HCT116 (cell line): ENCODE data around the gene SUN5. TPM values are rescaled to one million over a fixed set of nuclear protein-coding genes. Genes with fewer than 3 reads are reported as not detected.

Source experiments
- ATAC-seq: fragments of 200-7000 bp; cut with Tn5 transposase; 2 replicates; pipeline ENCODE4 v1.9.1; 2020; ENCODE audit warnings: mild to moderate bottlenecking, moderate library complexity
- BruUV-seq: library from RNA; stranded (reverse); fragments of 400-500 nt; replicated peaks from 2 replicates; lab custom pipeline; 2021; lab: Mats Ljungman, UMichigan
- CTCF ChIA-PET: fragments of 300-600 bp; sonication (Branson Sonifier 250); formaldehyde crosslinking; loops from one replicate; lab custom pipeline; 2021; ENCODE audit warnings: antibody characterized with exemption; lab: Charles Lee
- POLR2A ChIA-PET: fragments of 300-600, 350-600 bp; sonication (Branson Sonifier 250); formaldehyde crosslinking; loops from one replicate; lab custom pipeline; 2021; ENCODE audit warnings: antibody characterized with exemption; lab: Charles Lee
- RAD21 ChIA-PET, 2 experiments: fragments of 300-600 bp; sonication (Branson Sonifier 250); formaldehyde crosslinking; loops; one replicate each; lab custom pipeline; 2023; ENCODE audit warnings: low total read pairs in 2 of 2; ENCODE audit not compliant: uncharacterized antibody in 2 of 2, unreplicated experiment in 2 of 2, low non-redundant PET in 1 of 2; lab: Charles Lee
- DNase-seq: peaks from one replicate; pipeline ENCODE4 v3.0.0-alpha.2; 2010; ENCODE audit warnings: low read depth, low spot score
- H2AFZ ChIP-seq: fragments of 200-600 bp; shearing (Covaris generic), sonication (generic); 2 replicates; pipeline ENCODE4 v1.6.1; 2017; ENCODE audit warnings: low read depth, mixed run types, mixed read lengths, antibody characterized with exemption, low read length; ENCODE audit not compliant: poor library complexity, severe bottlenecking
- H3K27ac ChIP-seq: 2 replicates; pipeline ENCODE4 v1.5.1; 2012; ENCODE audit warnings: low read depth, low read length
- H3K27me3 ChIP-seq: fragments of 200-600 bp; sonication (generic); 2 replicates; pipeline ENCODE4 v1.6.1; 2016; ENCODE audit warnings: mixed run types, low read length, mixed read lengths; ENCODE audit not compliant: insufficient read depth
- H3K36me3 ChIP-seq, 2 experiments: fragments of 200-500 bp in 1 of 2; fragments of 200-600 bp in 1 of 2; sonication (Bioruptor generic) in 1 of 2; sonication (generic) in 1 of 2; 2 replicates each; pipeline versions ENCODE4 v1.5.1 to v1.6.1; 2014 to 2016; ENCODE audit warnings: low read length in 2 of 2, inconsistent platforms in 1 of 2, mixed read lengths in 1 of 2, mixed run types in 1 of 2; ENCODE audit not compliant: insufficient read depth in 2 of 2, control insufficient read depth in 1 of 2
- H3K4me1 ChIP-seq, 2 experiments: fragments of 200-600 bp in 1 of 2; sonication (generic) in 1 of 2; 2 replicates each; pipeline versions ENCODE4 v1.5.1 to v1.6.1; 2012 to 2017; ENCODE audit warnings: low read length in 2 of 2, inconsistent platforms in 1 of 2, mild to moderate bottlenecking in 1 of 2, mixed read lengths in 1 of 2, mixed run types in 1 of 2, moderate library complexity in 1 of 2; ENCODE audit not compliant: insufficient read depth in 2 of 2, control insufficient read depth in 1 of 2
- H3K4me2 ChIP-seq: fragments of 200-600 bp; sonication (generic); 2 replicates; pipeline ENCODE4 v1.6.1; 2017; ENCODE audit warnings: mixed run types, low read length, mixed read lengths
- H3K4me3 ChIP-seq, 2 experiments: fragments of 200-600 bp in 1 of 2; sonication (generic) in 1 of 2; replicated peaks in 1 of 2; 2 replicates each; pipeline ENCODE4 v1.5.1; 2011 to 2016; ENCODE audit warnings: low read length in 2 of 2, control low read depth in 1 of 2, low read depth in 1 of 2, mild to moderate bottlenecking in 1 of 2, mixed read lengths in 1 of 2, mixed run types in 1 of 2
- H3K79me2 ChIP-seq: fragments of 200-600 bp; sonication (generic); 2 replicates; pipeline ENCODE4 v1.6.1; 2017; ENCODE audit warnings: mild to moderate bottlenecking, mixed run types, low read length, moderate library complexity, mixed read lengths; ENCODE audit not compliant: insufficient read depth
- H3K9ac ChIP-seq: fragments of 200-600 bp; sonication (generic); 2 replicates; pipeline ENCODE4 v1.6.1; 2016; ENCODE audit warnings: low read length, mixed read lengths
- H3K9me2 ChIP-seq: fragments of 200-600 bp; sonication (generic), shearing (Covaris generic); 2 replicates; pipeline ENCODE4 v1.6.1; 2017; ENCODE audit warnings: mixed run types, mild to moderate bottlenecking, moderate library complexity; ENCODE audit not compliant: insufficient read depth
- H3K9me3 ChIP-seq, 2 experiments: fragments of 200-500 bp in 1 of 2; fragments of 200-600 bp in 1 of 2; sonication (Bioruptor generic) in 1 of 2; sonication (generic) in 1 of 2; 2 replicates each; pipeline ENCODE4 v1.6.1; 2014 to 2017; ENCODE audit warnings: low read length in 2 of 2, mixed read lengths in 2 of 2, inconsistent platforms in 1 of 2, low read depth in 1 of 2, mild to moderate bottlenecking in 1 of 2, mixed run types in 1 of 2, moderate library complexity in 1 of 2; ENCODE audit not compliant: control insufficient read depth in 1 of 2, insufficient read depth in 1 of 2
- H4K20me1 ChIP-seq: fragments of 200-600 bp; sonication (generic), shearing (Covaris generic); 2 replicates; pipeline ENCODE4 v1.6.1; 2017; ENCODE audit warnings: mixed run types, mild to moderate bottlenecking, moderate library complexity; ENCODE audit not compliant: insufficient read depth
- ATF3 ChIP-seq: IDR thresholded peaks from 2 replicates; pipeline ENCODE4 v1.6.1; 2012
- EZH2phosphoT487 ChIP-seq: fragments of 200-600 bp; IDR thresholded peaks from 2 replicates; pipeline ENCODE4 v1.6.1; 2018; ENCODE audit warnings: antibody characterized with exemption, borderline replicate concordance
- JUND ChIP-seq: IDR thresholded peaks from 2 replicates; pipeline ENCODE4 v1.6.1; 2012
- MAX ChIP-seq: IDR thresholded peaks from 2 replicates; pipeline ENCODE4 v1.6.1; 2012
- POLR2AphosphoS5 ChIP-seq: IDR thresholded peaks from 2 replicates; pipeline ENCODE4 v1.6.1; 2011; ENCODE audit warnings: mild to moderate bottlenecking, low read depth, low read length, moderate library complexity
- SIN3A ChIP-seq: IDR thresholded peaks from 2 replicates; pipeline ENCODE4 v1.6.1; 2012; ENCODE audit warnings: low read depth
- SRF ChIP-seq: IDR thresholded peaks from 2 replicates; pipeline ENCODE4 v1.6.1; 2012; ENCODE audit warnings: low read depth
- ZBTB33 ChIP-seq: IDR thresholded peaks from 2 replicates; pipeline ENCODE4 v1.6.1; 2011; ENCODE audit warnings: mild to moderate bottlenecking, low read length, moderate library complexity; ENCODE audit not compliant: insufficient replicate concordance; ENCODE audit errors: extremely low read depth
- intact Hi-C: fragments of 100-400 bp; cut with micrococcal nuclease; formaldehyde crosslinking; loops from 2 replicates; pipeline ENCODE4 v1.10.0; 2022
- total RNA-seq: library from RNA; stranded (reverse); gene quantifications from one replicate; pipeline ENCODE4 v1.2.1, GENCODE V29; 2021; ENCODE audit not compliant: unreplicated experiment

Gene SUN5
- total RNA-seq, 1 experiment from 2014 or later = not detected

GRCh38 chr20:32969356-32970114 is 34.7 kb downstream of the SUN5 start:
- Histone ChIP-seq H3K27me3 (no peaks in the 10 kb centered on the region), H3K4me2 (no peak overlapping the region), H3K79me2 (no peaks in the 10 kb centered on the region), H3K9ac (no peak overlapping the region), H3K36me3 (no peaks in the 10 kb centered on the region), H3K9me2 (no peaks in the 10 kb centered on the region), H2AFZ (no peak overlapping the region), H4K20me1 (no peaks in the 10 kb centered on the region), H3K27ac (no peak overlapping the region), H3K4me3 (no peak overlapping the region), H3K4me1 (no peaks in the 10 kb centered on the region), H3K9me3 (no peaks in the 10 kb centered on the region)
- ATAC-seq (no peak), DNase-seq (no peak)
- intact Hi-C loops = no loop called here
- TF ChIP-seq EZH2phosphoT487 = no peak
- no peak for TF ChIP-seq ATF3
- no peak for TF ChIP-seq SIN3A
- TF ChIP-seq POLR2AphosphoS5 = no peak
- TF ChIP-seq ZBTB33 = no peak
- no peak for TF ChIP-seq JUND
- TF ChIP-seq SRF = no peak
- no peak for TF ChIP-seq MAX
- ChIA-PET POLR2A (no interaction called here), RAD21 (no interaction called here), CTCF (no interaction called here)
- BruUV-seq = no TSS peak
